NOMO-1 treated with DMSO at 0.1 percent for 48 hours (cell line): Measurements from ENCODE around the gene TRIP10.
A peak's percentile ranks its signal among the peaks of the same experiment; 100 is the strongest.
"Not testable (repeated sequence)": the region's sequence is repeated elsewhere in the genome, so short reads cannot be mapped to it uniquely, and the experiment has no call there.

Experiments used
- DNase-seq: peaks from one replicate; lab custom pipeline; 2025; ENCODE audit not compliant: unreplicated experiment; lab: John Stamatoyannopoulos, UW

Gene TRIP10, protein sequence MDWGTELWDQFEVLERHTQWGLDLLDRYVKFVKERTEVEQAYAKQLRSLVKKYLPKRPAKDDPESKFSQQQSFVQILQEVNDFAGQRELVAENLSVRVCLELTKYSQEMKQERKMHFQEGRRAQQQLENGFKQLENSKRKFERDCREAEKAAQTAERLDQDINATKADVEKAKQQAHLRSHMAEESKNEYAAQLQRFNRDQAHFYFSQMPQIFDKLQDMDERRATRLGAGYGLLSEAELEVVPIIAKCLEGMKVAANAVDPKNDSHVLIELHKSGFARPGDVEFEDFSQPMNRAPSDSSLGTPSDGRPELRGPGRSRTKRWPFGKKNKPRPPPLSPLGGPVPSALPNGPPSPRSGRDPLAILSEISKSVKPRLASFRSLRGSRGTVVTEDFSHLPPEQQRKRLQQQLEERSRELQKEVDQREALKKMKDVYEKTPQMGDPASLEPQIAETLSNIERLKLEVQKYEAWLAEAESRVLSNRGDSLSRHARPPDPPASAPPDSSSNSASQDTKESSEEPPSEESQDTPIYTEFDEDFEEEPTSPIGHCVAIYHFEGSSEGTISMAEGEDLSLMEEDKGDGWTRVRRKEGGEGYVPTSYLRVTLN

DNA sequence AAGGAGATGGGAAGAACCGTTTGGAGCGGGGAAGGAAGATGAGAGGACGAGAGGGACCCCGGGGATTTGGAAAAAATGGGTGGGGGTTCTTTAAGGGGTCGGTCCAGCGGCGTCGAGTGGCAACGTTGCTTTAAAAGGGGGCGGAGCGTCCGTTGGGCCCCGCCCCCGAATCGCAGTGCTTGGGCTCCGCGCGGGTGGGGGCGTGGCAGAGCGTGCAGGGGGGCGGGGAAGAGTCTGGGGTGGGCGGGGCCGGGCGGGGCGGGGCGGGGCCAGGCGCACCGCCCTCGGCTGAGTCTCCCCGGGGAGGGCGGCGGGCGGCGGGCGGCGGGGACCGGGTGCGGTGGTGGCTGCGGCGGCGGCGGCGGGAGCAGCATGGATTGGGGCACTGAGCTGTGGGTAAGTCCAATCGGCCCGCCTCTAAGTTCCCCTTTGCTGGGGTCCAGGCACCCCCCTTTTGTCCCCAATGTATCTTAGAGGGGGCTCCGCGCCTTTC, at the start of gene TRIP10:
Gene TRIP10, plus strand, starts transcription at position 291 of the 493 bp plus-strand sequence. Its CDS starts 82 bp downstream, at position 373.
- DNase-seq: peak; percentile 70

DNA sequence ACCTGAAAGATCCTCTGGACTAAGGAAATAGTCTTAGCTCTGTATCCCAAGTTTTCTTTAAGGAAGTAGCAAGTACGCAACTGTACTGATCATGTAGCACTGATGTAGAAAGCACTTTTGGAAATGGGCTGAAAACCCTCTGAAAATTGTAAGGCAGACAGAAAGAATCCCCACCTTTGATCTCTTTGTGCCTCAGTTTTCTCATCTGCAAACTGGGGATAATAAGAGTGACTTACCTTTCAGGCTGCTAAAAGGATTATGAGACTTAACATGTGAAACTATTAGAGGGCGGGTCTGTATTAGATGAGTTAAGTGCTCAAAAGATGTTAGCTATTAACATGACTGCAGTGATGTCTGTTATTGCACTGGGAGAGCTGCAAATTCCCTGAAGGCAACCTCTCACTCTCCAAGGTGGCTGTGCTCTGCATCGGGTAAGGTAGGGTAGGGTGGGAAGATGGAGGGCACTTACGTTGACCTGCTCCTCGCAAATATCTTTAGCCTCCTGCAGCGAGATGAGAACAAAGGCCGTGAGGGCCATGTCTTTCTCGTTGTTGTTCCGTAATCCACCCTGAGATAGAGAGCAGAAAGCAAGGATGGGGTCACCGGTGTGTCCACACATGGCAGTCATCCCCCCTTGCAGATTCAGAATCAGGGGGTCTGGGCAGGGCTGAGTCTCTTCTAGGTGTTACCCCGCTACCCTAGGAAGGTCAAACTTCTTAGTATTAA, 49.2 kb upstream of the TRIP10 start:
- DNase-seq: no peak

GRCh38 chr19:6691342-6691741, 48.1 kb upstream of the TRIP10 start:
- no peak for DNase-seq

GRCh38 chr19:6692027-6692426, 47.5 kb upstream of the TRIP10 start:
- DNase-seq: no peak

- no peak for DNase-seq
Observed at GRCh38 chr19:6693056-6693471, 46.4 kb upstream of the TRIP10 start.

- DNase-seq: no peak
Observed at GRCh38 chr19:6693681-6694080, 45.8 kb upstream of the TRIP10 start.

GRCh38 chr19:6694147-6694815, 45.2 kb upstream of the TRIP10 start:
- DNase-seq: no peak

DNA sequence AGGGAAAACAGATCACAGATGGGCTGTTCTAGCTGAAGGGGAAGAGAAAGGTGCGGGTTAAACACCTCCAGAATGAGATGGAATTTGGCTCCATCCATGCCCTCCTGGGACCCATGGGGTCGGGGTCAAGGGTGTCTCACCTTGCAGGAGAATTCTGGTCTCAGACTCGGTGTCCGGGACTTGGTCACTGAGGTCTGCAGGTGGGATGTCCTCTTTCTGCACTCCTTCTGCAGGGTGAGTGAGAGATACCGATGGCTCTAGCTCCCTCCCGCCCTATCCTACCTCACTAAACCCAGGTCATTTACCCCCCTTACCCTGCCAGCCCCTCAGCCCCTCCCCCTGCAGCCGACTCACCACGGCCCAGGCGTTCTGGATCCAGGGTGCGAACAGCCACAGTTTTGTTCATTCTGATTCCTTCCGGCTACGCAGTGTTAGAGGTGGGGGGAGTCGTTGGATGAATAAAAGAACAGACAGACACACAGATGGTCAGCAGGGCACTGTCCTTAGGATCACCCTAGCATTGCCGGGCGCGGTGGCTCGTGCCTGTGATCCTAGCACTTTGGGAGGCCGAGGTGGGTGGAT, 43.1 kb upstream of the TRIP10 start:
- no peak for DNase-seq

- DNase-seq: peak; percentile 54
Observed at GRCh38 chr19:6697291-6697690, 42.2 kb upstream of the TRIP10 start.

- DNase-seq: no peak
Observed at GRCh38 chr19:6699935-6700334, 39.5 kb upstream of the TRIP10 start.

DNA sequence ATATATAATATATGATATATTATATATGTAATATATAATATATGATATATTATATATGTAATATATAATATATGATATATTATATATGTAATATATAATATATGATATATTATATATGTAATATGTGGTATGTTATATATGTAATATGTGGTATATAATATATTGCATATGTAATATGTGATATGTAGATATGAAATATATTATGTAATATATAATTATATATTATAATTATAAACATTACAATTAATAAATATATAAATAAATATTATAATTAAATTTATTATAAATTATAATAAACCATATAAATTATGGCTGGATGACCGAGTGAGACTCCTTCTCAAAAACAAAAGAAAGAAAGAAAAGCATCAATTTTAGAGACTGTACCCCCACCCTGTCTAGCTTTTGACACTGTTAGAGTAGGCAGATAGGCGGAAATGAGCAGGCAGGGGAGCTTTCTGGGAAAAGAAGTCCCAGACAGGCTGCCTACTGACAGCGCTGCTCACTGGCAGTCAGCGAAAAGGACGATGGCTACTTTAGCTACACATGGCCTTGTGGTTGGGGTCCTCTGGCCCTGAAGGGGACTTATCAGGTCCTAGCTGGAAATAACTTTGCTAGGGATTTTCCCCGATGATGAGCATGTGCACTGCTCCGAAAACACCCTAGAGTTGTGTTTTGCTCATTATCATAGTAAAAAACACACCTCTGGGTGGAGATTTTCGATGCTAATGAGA, 38.7 kb upstream of the TRIP10 start:
- no peak for DNase-seq

GRCh38 chr19:6705931-6706632, 33.4 kb upstream of the TRIP10 start:
- no peak for DNase-seq

DNA sequence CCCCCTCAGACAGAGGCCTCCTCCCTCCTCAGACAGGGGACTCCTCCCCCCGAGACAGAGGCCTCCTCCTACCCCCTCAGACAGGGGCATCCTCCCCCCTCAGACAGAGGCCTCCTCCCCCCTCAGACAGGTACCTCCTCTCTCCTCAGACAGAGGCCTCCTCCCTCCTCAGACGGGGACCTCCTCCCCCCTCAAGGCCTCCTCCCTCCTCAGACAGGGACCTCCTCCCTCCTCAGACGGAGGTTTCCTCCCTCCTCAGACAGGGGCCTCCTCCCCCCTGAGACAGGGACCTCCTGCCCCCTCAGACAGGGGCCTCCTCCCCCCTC, 32.9 kb upstream of the TRIP10 start:
- no peak for DNase-seq

GRCh38 chr19:6707011-6707657, 32.3 kb upstream of the TRIP10 start:
- DNase-seq: no peak

DNA sequence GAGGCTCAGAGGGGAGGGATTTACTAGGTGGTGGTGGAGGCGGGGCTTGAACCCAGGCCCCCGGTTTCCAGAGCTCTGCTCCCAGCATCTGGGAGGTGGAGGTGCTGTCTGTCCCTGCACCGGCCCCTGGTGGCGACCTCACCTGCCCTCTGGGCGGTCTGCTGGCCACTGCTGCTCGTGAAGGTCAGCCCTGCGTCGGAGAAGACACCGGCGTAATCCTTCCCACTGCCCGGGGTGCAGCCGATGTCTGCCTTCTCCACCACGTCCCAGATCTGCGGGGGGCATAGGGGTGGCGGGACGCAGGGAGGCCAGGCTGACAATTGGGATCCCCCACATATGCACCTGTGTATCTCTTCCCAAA, 31.8 kb upstream of the TRIP10 start:
- DNase-seq: no peak

DNA sequence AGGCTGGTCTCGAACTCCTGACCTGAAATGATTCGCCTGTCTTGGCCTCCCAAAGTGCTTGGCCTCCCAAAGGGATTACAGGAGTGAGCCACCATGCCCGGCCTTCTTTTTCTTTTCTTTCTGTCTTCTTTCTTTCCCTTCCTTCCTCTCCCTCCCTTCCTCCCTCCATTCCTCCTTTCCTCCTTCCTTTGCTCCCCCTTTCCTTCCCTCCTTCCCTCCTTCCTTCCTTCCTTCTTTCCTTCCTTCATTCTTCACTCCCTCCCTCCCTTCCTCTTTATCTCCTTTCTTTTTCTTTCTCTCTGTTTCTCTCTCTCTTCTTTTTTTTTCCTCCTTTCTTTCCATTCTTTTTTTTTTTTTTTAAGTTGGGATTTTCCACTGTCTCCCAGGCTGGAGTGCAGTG, 31.1 kb upstream of the TRIP10 start:
- no peak for DNase-seq

DNA sequence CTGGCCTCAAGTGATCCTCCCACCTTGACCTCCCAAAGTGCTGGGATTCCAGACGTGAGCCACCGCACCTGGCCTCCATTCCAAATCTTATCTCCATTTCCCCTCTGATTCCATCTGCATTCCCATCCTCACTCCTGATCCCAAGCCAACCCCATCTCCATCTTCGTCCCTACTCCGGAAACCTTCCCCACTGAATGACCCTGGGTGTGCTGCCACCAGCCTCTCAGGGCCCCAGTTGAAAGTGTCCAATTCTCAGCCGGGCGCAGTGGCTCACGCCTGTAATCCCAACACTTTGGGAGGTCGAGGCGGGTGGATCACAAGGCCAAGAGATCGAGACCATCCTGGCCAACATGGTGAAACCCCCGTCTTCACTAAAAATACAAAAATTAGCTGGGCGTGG, 30.6 kb upstream of the TRIP10 start:
- DNase-seq: not testable (repeated sequence)

DNA sequence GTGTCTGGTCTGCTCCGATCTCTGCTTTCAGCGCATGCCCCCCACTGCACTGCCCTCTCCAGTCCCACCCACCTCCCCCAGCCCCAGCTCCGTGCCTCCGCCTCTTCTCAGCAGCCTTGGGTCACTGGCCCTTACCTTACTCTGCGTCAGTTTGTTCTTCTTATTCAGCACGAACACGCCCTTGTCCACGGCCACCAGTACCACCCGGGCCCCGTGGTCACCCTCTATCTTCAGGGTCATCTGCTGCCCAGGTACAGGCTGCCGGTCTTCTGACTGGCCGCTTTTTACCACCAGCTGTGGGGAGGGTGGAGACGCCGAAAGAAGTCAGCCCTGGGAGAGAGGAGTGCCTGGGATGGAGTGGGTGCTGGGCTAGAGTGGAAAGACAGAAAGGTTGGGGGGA, 29.9 kb upstream of the TRIP10 start:
- DNase-seq: no peak
